LNCAP (cell line): ENCODE measurements around the gene TAS1R3.

Experiments used
- TF ChIP-seq, protein P1 (sequence below): fragments of 450-650 bp; IDR thresholded peaks from 2 replicates; pipeline ENCODE4 v1.5.1; 2017; ENCODE audit warnings: mild to moderate bottlenecking

The TAS1R3 gene

DNA sequence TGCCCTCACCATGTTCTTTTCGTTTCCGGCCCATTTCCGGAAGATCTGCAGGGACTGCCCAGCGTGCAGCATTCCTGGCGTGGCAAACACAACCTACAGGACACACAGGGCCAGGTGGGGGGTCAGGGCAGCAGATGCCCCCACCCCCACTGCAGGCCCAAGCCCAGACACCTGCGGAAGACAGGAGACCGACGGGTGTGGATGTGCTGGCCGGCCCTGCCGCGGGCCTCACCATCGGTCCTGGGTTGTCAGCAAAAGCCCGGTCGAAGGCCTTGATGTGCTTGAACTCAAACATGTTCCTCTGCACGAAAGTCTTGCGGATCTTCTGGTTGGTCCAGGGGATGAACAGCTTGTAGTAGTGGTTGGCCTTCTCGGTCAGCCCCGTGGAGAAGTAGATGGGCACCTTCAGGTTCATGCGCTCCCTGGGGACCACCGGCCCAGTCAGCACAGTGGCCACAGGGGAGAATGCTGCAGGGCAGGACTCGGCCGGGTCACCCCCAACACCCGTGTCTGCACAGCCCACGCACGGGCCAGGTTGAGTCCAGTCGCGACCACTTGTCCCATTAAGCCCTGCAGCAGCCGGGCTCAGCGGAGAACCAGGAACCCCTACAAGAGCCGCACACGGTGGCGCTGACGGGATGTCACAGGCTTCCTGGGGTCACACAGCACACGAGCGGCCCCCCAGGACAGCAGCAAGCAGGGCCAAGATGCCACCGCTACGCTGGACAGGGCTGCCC lies 17.4 kb upstream of the TAS1R3 start:
- TF ChIP-seq, protein P1, sequence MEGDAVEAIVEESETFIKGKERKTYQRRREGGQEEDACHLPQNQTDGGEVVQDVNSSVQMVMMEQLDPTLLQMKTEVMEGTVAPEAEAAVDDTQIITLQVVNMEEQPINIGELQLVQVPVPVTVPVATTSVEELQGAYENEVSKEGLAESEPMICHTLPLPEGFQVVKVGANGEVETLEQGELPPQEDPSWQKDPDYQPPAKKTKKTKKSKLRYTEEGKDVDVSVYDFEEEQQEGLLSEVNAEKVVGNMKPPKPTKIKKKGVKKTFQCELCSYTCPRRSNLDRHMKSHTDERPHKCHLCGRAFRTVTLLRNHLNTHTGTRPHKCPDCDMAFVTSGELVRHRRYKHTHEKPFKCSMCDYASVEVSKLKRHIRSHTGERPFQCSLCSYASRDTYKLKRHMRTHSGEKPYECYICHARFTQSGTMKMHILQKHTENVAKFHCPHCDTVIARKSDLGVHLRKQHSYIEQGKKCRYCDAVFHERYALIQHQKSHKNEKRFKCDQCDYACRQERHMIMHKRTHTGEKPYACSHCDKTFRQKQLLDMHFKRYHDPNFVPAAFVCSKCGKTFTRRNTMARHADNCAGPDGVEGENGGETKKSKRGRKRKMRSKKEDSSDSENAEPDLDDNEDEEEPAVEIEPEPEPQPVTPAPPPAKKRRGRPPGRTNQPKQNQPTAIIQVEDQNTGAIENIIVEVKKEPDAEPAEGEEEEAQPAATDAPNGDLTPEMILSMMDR = no peak

DNA sequence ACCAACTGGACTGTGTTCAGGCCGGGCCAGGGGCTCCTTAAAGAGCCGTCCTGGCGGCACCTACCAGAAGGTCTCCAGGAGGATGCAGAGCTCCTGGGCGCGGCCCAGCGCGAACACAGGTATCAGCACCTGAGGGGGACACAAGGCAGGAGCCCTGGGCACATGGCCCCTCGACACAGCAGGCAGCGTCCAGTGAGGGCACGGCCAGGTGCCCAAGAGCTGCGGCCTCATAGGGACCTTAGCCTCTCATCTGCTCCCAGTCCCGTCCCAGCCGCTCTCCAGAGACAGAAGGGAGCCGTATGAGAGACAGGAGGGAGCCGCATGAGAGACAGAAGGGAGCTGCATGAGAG lies 16.9 kb upstream of the TAS1R3 start:
- TF ChIP-seq, protein P1 = no peak

DNA sequence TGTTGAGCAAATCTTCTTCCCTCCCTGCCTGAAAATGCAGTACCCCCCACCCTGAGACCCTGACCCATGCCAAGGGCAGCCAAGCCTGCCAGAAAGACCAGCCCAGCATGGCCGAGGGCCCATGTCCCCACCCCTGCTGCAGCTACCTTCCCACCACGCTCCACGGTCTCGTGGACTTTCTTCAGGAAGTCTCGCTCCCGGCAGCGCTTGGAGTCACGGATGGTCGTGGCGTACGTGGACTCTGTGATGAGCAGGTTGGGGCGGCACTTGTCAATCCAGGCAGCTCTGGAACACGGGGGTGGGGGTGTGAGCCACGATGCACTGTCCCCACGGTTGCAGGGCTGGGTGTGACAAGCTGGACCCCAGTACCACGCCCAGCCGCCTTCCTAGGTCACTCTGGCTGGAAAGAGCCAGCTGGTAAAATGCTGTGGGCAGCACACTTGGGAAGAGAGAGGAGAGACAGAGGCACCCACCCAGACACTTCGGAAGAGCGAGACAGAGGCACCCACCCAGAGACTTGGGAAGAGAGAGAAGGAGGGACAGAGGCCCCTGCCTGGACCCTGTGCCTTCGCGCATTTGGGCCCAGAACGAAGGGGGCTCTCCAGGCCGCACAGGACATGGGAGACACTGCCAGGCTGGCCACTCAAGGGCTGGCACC lies 16.3 kb upstream of the TAS1R3 start:
- TF ChIP-seq, protein P1 = no peak

DNA sequence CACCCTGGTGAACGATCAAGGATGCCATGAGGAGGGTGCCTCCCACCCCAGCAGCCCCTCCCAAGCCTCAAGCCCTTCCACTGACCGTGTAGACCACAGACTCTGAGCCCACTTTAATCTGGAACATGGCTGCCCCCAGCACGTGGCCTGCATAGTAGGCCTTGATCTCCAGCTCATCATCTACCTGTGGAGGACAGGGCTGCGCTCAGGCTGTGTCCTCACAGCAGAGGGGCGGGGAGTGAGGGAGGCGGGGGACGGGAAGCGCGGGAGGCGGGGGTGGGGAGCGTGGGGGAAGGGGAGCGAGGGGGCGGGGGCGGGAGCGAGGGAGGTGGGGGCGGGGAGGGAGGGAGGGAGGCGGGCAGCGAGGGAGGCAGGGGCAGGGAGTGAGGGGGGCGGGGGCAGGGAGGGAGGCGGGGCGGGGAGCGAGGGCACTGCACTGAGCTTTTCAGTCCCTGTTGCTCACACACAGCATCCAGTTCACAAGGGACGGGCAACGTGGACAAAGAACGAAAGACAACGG lies 15.6 kb upstream of the TAS1R3 start:
- TF ChIP-seq, protein P1 = no peak

DNA sequence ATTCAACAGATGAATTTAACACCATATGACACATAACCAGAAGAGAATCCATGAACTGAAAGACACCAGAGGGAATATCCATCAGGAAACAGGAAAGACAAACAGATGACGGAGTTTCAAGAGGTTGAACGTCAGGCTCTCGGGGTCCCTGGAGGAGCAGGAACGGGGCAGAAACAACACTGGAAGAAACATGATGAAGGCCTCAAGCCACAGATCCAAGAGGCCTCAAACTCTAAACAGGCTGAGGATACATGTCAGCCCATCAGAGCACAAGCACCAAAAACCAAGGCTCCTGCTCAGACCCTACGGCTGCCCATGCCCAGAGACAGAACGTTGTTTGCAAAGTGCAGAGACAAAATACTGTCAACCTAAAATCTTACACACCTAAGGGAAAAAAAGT lies 13.7 kb upstream of the TAS1R3 start:
- TF ChIP-seq, protein P1 = no peak

DNA sequence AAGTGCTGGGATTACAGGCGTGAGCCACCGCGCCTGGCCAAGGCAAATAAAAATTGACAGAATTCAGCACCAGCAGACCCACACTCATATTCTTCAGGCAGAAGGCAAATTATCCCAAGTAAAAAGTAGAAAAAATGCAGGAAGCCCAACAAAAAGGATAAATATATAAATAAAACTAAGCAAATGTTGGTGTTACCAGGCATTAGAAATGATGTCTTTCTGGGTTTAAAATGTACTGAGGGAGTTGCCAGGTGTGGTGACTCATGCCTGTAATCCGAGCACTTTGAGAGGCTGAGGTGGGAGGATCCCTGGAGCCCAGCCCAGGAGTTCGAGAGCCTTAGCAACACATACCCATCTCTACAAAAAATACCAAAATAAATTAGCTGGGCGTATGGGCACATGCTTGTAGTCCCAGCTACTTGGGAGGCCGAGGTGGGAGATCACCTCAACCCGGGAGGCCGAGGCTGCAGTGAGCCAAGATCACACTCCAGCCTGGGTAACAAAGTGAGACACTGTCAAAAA lies 12.9 kb upstream of the TAS1R3 start:
- TF ChIP-seq, protein P1 = no peak

DNA sequence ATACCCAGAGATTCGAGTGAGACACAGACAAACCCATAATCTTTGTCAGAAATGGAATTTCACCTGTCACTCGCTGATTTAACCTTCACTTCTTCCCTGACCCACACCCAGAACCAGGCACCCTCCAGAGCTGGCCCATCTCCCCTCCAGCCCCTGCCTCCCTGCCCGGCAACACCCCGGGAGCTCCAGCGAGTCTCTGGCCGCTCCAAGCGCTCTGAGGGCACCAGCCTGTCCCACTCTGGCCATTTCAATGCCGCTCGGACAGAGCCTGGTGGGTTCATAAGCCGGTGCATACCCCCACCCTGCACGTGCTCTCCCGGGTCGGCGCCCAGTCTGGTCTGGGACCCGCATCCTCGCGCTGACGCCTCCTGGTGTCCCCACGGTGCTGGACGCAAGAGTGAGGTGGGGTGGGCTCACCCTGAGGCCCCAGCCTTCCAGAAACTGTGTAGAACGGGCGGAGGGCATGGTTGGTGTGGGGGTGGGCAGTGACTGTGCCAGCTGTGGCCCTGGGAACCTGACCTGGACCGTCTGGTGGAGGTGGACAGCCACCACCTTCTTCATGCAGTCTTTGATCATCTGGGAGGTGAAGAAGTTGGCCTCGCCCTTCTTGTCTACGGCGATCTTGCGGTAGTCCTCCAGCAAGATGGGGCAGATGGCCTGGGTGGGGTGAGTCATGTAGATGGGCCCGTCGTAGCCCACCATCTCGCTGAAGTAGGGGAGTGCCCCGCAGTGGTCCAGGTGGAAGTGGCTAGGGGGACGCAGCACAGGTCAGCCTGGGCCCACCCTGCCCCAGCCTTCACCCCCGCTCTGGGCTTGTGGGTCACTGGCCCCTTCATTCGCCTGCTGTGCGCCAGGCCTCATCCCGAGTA lies 12.1 kb upstream of the TAS1R3 start:
- TF ChIP-seq, protein P1 = no peak
